ENCODE data around the gene HOGA1.
"Not testable (repeated sequence)": the region's sequence is repeated elsewhere in the genome, so short reads cannot be mapped to it uniquely, and the experiment has no call there.

The HOGA1 gene

GRCh38 chr10:97555541-97555940, 28.6 kb upstream of the HOGA1 start:
- not testable (repeated sequence) for DNase-seq

GRCh38 chr10:97560731-97561381, 23.3 kb upstream of the HOGA1 start:
- not testable (repeated sequence) for DNase-seq

- DNase-seq, result not testable (repeated sequence)
These were observed 22.7 kb upstream of the HOGA1 start for GRCh38 chr10:97561386-97562077.

GRCh38 chr10:97562329-97562728, 21.9 kb upstream of the HOGA1 start:
- DNase-seq, result not testable (repeated sequence)

- no peak for DNase-seq
These were observed 20.9 kb upstream of the HOGA1 start for GRCh38 chr10:97563337-97563736.

- no peak for DNase-seq
These were observed 19.4 kb upstream of the HOGA1 start for GRCh38 chr10:97564776-97565175.

GRCh38 chr10:97566336-97566996, 17.7 kb upstream of the HOGA1 start:
- no peak for DNase-seq

- no peak for DNase-seq
These were observed 16.3 kb upstream of the HOGA1 start for GRCh38 chr10:97567891-97568290.

GRCh38 chr10:97570146-97570788, 13.9 kb upstream of the HOGA1 start:
- no peak for DNase-seq

- peak; percentile 69 for DNase-seq
These were observed 13.3 kb upstream of the HOGA1 start for GRCh38 chr10:97570789-97571471.

GRCh38 chr10:97571622-97572021, 12.6 kb upstream of the HOGA1 start:
- DNase-seq, result no peak

- peak; percentile 80 for DNase-seq
These were observed 11.8 kb upstream of the HOGA1 start, which contains the start of gene ANKRD2 for GRCh38 chr10:97572214-97572989. Gene ANKRD2 (plus strand): TSS chr10:97572779. CDS start chr10:97572789, 10 bp downstream.

- no peak for DNase-seq
These were observed 11.2 kb upstream of the HOGA1 start for GRCh38 chr10:97573021-97573420.

- DNase-seq, result no peak
These were observed 10.5 kb upstream of the HOGA1 start for GRCh38 chr10:97573672-97574071.

- peak; percentile 55 for DNase-seq
These were observed 9.6 kb upstream of the HOGA1 start for GRCh38 chr10:97574374-97575126.

GRCh38 chr10:97575127-97575668, 9.0 kb upstream of the HOGA1 start:
- no peak for DNase-seq

- not testable (repeated sequence) for DNase-seq
These were observed 7.7 kb upstream of the HOGA1 start for GRCh38 chr10:97576487-97576886.

GRCh38 chr10:97577701-97578100, 6.5 kb upstream of the HOGA1 start:
- DNase-seq, result no peak

GRCh38 chr10:97578171-97578844, 5.9 kb upstream of the HOGA1 start:
- DNase-seq, result no peak
